OCI-LY7 (cell line): ENCODE measurements around the gene MSL1. TPM values are rescaled to one million over a fixed set of nuclear protein-coding genes. Genes with fewer than 3 reads are reported as not detected.

Source experiments
- BruUV-seq: library from RNA; stranded (reverse); fragments of 400-500 nt; replicated peaks from 2 replicates; lab custom pipeline; 2021; lab: Mats Ljungman, UMichigan
- CTCF ChIA-PET: fragments of 300-600 bp; sonication (Branson Sonifier 250); formaldehyde crosslinking; loops from one replicate; lab custom pipeline; 2022; ENCODE audit warnings: antibody characterized with exemption; ENCODE audit not compliant: unreplicated experiment; lab: Charles Lee
- POLR2A ChIA-PET: fragments of 300-600 bp; sonication (Branson Sonifier 250); formaldehyde crosslinking; loops from one replicate; lab custom pipeline; 2022; ENCODE audit warnings: antibody characterized with exemption; lab: Charles Lee
- DNase-seq: peaks from one replicate; pipeline ENCODE4 v3.0.0-alpha.2; 2015; ENCODE audit warnings: low spot score
- H2AFZ ChIP-seq: fragments of 200-600 bp; sonication (generic), shearing (Covaris generic); 2 replicates; pipeline ENCODE4 v1.6.1; 2014; ENCODE audit warnings: mild to moderate bottlenecking, antibody characterized with exemption, low read length, moderate library complexity
- H3K27ac ChIP-seq: fragments of 200-600 bp; sonication (generic); 2 replicates; pipeline ENCODE4 v1.5.1; 2014; ENCODE audit warnings: mixed run types, low read depth, mild to moderate bottlenecking, moderate library complexity, low read length, inconsistent platforms; ENCODE audit not compliant: poor library complexity, severe bottlenecking
- H3K36me3 ChIP-seq: fragments of 200-600 bp; sonication (generic); 2 replicates; pipeline ENCODE4 v1.6.1; 2014; ENCODE audit warnings: mild to moderate bottlenecking, antibody characterized with exemption, low read length, moderate library complexity, mixed read lengths; ENCODE audit not compliant: insufficient read depth
- H3K4me1 ChIP-seq: fragments of 200-600 bp; sonication (generic); 2 replicates; pipeline ENCODE4 v1.5.1; 2014; ENCODE audit warnings: mild to moderate bottlenecking, low read length; ENCODE audit not compliant: insufficient read depth, poor library complexity, severe bottlenecking
- H3K4me2 ChIP-seq: fragments of 200-600 bp; sonication (generic); 2 replicates; pipeline ENCODE4 v1.6.1; 2014; ENCODE audit warnings: mild to moderate bottlenecking, low read length
- H3K4me3 ChIP-seq: fragments of 200-600 bp; sonication (generic); 2 replicates; pipeline ENCODE4 v1.5.1; 2014; ENCODE audit warnings: mild to moderate bottlenecking, low read depth, low read length; ENCODE audit not compliant: poor library complexity, severe bottlenecking
- H3K79me2 ChIP-seq: fragments of 200-600 bp; sonication (generic); 2 replicates; pipeline ENCODE4 v1.6.1; 2016; ENCODE audit warnings: low read depth, mild to moderate bottlenecking, low read length, moderate library complexity, mixed read lengths; ENCODE audit not compliant: insufficient read depth
- H3K9me2 ChIP-seq: fragments of 200-600 bp; sonication (generic); 2 replicates; pipeline ENCODE4 v1.6.1; 2016; ENCODE audit warnings: mild to moderate bottlenecking, low read length, mixed read lengths; ENCODE audit not compliant: insufficient read depth
- H3K9me3 ChIP-seq: fragments of 200-600 bp; sonication (generic); 2 replicates; pipeline ENCODE4 v1.6.1; 2014; ENCODE audit warnings: mild to moderate bottlenecking, mixed run types, low read length, mixed read lengths
- H4K20me1 ChIP-seq: fragments of 200-600 bp; sonication (generic); 2 replicates; pipeline ENCODE4 v1.6.1; 2014; ENCODE audit warnings: mild to moderate bottlenecking, antibody characterized with exemption, low read length, moderate library complexity, mixed read lengths; ENCODE audit not compliant: insufficient read depth
- CTCF ChIP-seq: fragments of 200-600 bp; sonication (generic); conservative IDR thresholded peaks from 2 replicates; pipeline ENCODE4 v1.5.1; 2014; ENCODE audit warnings: mild to moderate bottlenecking, antibody characterized with exemption, low read length, moderate library complexity, mixed read lengths
- EZH2phosphoT487 ChIP-seq: fragments of 200-600 bp; sonication (generic); IDR thresholded peaks from 2 replicates; pipeline ENCODE4 v1.6.1; 2018; ENCODE audit warnings: low read depth, borderline replicate concordance, mild to moderate bottlenecking, mixed run types, antibody characterized with exemption, low read length, moderate library complexity, mixed read lengths
- intact Hi-C: fragments of 100-400 bp; cut with micrococcal nuclease; formaldehyde crosslinking; loops from one replicate; pipeline ENCODE4 v1.10.0; 2022; ENCODE audit not compliant: unreplicated experiment
- total RNA-seq, 2 experiments: library from RNA; depleted of rRNA in 1 of 2; stranded (reverse); fragments of >200 nt in 1 of 2; shearing (Covaris generic) in 1 of 2; gene quantifications; 2 replicates each; pipeline ENCODE4 v1.2.3, GENCODE V29; 2014 to 2022

Gene MSL1
- total RNA-seq, 2 experiments from 2014 or later: 95.4 to 97.2 TPM

- H3K79me2 ChIP-seq: peaks cover 27% of the 10 kb centered on the region; the same call in 1 of the 2 replicates
- H3K36me3 ChIP-seq: peaks cover 89% of the 10 kb centered on the region
- no peaks in the 10 kb centered on the region for H3K9me2 ChIP-seq
- intact Hi-C loops: no loop called here
- no peak overlapping the region for H3K4me2 ChIP-seq
- H3K4me1 ChIP-seq: no peaks in the 10 kb centered on the region
- no TSS peak for BruUV-seq
- DNase-seq: no peak
- no peak overlapping the region for H2AFZ ChIP-seq
- H4K20me1 ChIP-seq: no peaks in the 10 kb centered on the region
- ChIA-PET CTCF (no interaction called here), POLR2A (interaction anchor here (0.8 kb wide), 1 partner anchor 135 kb away, joined by 6 read pairs; no protein-coding TSS in a partner anchor)
- no peak overlapping the region for H3K27ac ChIP-seq
- no peak overlapping the region for H3K4me3 ChIP-seq
- TF ChIP-seq EZH2phosphoT487: no peak
- TF ChIP-seq CTCF: no peak
- no peaks in the 10 kb centered on the region for H3K9me3 ChIP-seq
These were observed 37.7 kb downstream of the MSL1 start for GRCh38 chr17:40159456-40159855.

- no peaks in the 10 kb centered on the region for H3K9me2 ChIP-seq
- no peak for DNase-seq
- no peak overlapping the region for H3K27ac ChIP-seq
- H3K9me3 ChIP-seq: no peaks in the 10 kb centered on the region
- TF ChIP-seq EZH2phosphoT487 (no peak), CTCF (no peak)
- 0 out of 2 replicates have a peak, but pooled peaks cover 4% of the 10 kb centered on the region for H3K79me2 ChIP-seq
- POLR2A ChIA-PET: interaction anchor here (1.4 to 1.6 kb wide), 2 partner anchors 55 to 67 kb away, joined by 3 to 6 read pairs; partner anchors contain the start of gene NR1D1
- H3K4me1 ChIP-seq: no peaks in the 10 kb centered on the region
- CTCF ChIA-PET: interaction anchor here (1.0 to 1.8 kb wide), 2 partner anchors 14 to 55 kb away, joined by 3 to 21 read pairs; no protein-coding TSS in a partner anchor
- no peaks in the 10 kb centered on the region for H4K20me1 ChIP-seq
- no peak overlapping the region for H3K4me3 ChIP-seq
- H2AFZ ChIP-seq: no peak overlapping the region
- H3K4me2 ChIP-seq: no peak overlapping the region
- intact Hi-C loops: loop anchor here (1.0 kb wide), 2 partner anchors 54 to 154 kb away; no protein-coding TSS in a partner anchor
- no TSS peak for BruUV-seq
- H3K36me3 ChIP-seq: peaks cover 96% of the 10 kb centered on the region
These were observed 46.0 kb downstream of the MSL1 start for GRCh38 chr17:40167685-40168261.
